ENCODE results near the gene CCSER1. TPM values are rescaled to one million over a fixed set of nuclear protein-coding genes. Genes with fewer than 3 reads are reported as not detected.

The CCSER1 gene
- total RNA-seq, 1 donor = under 0.01 TPM

DNA sequence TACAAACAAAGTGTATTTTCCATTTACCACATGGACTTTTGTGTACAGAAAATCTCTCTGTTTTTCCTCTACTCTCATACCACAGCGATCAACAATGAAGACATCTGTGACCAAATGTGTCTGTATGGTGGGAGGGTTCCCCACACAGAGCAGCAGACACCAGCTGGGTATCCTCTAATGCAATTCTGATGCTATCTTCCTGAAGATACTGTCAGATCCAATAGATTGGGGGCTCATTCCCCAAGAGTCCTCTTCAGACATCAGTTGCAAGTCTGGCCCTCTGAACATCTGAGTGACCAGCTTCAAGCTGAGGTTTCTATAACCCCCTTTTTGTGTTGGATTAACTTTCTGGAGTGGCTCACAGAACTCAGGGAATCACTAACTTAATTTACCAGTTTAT lies 659.4 kb downstream of the CCSER1 start:
- no peak overlapping the region for H3K4me3 ChIP-seq (ENCODE audit: low read depth, low read length)
- DNase-seq (ENCODE audit: low read depth) = no peak
- TF ChIP-seq, protein P1, sequence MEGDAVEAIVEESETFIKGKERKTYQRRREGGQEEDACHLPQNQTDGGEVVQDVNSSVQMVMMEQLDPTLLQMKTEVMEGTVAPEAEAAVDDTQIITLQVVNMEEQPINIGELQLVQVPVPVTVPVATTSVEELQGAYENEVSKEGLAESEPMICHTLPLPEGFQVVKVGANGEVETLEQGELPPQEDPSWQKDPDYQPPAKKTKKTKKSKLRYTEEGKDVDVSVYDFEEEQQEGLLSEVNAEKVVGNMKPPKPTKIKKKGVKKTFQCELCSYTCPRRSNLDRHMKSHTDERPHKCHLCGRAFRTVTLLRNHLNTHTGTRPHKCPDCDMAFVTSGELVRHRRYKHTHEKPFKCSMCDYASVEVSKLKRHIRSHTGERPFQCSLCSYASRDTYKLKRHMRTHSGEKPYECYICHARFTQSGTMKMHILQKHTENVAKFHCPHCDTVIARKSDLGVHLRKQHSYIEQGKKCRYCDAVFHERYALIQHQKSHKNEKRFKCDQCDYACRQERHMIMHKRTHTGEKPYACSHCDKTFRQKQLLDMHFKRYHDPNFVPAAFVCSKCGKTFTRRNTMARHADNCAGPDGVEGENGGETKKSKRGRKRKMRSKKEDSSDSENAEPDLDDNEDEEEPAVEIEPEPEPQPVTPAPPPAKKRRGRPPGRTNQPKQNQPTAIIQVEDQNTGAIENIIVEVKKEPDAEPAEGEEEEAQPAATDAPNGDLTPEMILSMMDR (IDR thresholded peaks at IDR 0.05; ENCODE audit: insufficient read depth, low read length) = no peak

DNA sequence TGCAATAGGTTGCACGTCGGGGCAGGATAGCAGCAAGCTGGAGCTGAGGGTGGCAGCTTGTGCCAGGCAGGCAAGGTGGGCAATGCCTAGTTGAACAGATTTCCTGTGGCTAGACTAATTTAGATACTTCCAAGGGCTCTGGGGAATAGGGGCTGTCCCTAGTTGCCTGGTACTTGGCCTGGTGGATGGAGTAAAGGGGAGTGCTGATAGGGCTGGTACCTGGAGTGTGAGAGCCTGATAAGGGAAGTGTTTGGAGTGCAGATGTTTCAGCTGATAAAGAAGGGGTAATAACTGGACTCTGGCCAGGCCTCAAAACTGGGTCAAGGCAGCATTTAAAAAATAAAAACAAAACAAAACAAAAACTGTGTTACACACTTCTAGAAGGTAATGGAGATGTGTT lies 665.5 kb downstream of the CCSER1 start:
- H3K4me3 ChIP-seq (ENCODE audit: low read depth, low read length) = no peak overlapping the region
- TF ChIP-seq, protein P1 (IDR thresholded peaks at IDR 0.05; ENCODE audit: insufficient read depth, low read length) = no peak
- no peak for DNase-seq (ENCODE audit: low read depth)

DNA sequence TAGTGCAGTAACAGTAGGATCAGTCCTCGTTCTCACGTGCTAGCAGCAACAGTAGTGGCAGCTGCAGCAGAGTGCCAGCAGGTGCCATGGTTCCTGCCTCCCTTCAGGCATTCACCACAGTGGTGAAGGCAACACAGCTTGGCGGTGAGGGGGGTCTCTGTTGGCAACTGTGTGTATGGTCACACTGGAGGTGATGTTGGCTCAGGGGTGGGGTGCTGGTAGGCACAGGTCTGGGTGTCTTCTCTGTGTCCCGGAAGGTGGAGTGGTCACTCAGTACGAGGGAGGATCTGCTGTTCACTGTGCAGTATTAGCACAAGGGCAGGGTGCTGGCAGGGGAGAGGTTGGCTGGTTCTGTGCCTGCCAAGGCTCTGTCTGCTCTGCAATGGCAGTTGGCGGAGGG lies 671.8 kb downstream of the CCSER1 start:
- DNase-seq (ENCODE audit: low read depth) = no peak
- no peak overlapping the region for H3K4me3 ChIP-seq (ENCODE audit: low read depth, low read length)
- TF ChIP-seq, protein P1 (IDR thresholded peaks at IDR 0.05; ENCODE audit: insufficient read depth, low read length) = no peak

DNA sequence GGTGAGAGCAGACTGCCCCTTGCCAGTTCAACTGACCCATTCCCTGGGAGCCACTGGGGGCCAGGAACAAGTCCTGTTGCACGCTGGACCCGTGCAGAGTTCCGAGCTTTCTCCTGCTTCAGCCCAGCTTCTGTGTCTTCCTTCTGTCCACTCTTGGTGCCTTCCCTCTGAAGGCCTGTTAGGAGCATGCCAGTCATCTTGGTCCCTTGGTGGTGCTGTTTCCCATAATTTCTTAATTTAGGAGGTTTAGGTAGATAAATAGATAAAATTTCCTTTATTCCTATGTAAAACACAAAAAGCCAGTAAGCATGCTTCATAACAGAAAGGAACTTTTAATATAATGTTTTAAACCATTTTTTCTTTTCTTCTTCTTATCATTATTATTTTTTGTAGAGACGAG lies 672.7 kb downstream of the CCSER1 start:
- H3K4me3 ChIP-seq (ENCODE audit: low read depth, low read length) = no peak overlapping the region
- no peak for DNase-seq (ENCODE audit: low read depth)
- TF ChIP-seq, protein P1 (IDR thresholded peaks at IDR 0.05; ENCODE audit: insufficient read depth, low read length) = no peak

DNA sequence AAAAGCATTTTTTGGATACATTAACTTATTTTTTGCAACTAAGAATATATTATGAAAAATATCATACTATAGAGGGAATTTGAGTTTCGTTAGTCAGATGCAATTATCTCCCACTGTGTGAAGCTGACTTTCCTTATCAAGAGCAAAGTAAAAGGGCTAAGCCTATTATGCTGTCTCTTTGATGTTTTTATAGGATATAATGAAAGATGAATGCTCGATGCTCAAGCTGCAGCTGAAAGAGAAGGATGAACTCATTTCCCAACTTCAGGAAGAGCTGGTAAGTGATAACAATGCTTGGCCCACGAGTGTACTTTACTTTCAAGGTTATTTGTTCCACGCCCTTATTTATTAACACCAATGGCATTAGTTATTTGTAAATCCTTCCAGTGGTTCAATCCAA lies 688.4 kb downstream of the CCSER1 start:
- no peak for DNase-seq (ENCODE audit: low read depth)
- TF ChIP-seq, protein P1 (IDR thresholded peaks at IDR 0.05; ENCODE audit: insufficient read depth, low read length) = no peak
- H3K4me3 ChIP-seq (ENCODE audit: low read depth, low read length) = no peak overlapping the region

DNA sequence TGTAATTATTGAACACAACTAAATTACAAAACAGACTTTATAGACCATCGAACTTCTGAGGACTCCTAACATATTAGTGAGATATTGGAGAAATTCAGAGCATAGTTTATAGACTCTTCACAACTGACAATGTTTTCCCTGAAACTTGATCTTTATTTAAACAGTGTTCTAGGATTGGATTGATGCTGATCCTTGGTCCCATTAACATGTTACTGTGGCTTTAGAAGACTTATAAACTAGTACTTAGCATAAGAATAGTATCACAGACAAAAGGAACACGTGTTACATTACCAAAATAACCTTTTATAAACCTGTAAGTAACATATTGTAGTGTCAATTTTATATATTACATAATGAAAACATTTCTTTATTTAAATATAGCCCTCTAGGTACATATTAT lies 689.6 kb downstream of the CCSER1 start:
- TF ChIP-seq, protein P1 (IDR thresholded peaks at IDR 0.05; ENCODE audit: insufficient read depth, low read length) = no peak
- no peak for DNase-seq (ENCODE audit: low read depth)
- no peak overlapping the region for H3K4me3 ChIP-seq (ENCODE audit: low read depth, low read length)

All from fibroblast of the aortic adventitia (primary cell).